BLaER1 treated with 17β-estradiol and CSF1 and Interleukin-3, amounts not matched to agents 10 nM and 100 nM (cell line): ENCODE data around the gene SPO11.

Source experiments
- H3K27ac ChIP-seq, 11 experiments: shearing (Covaris generic); formaldehyde crosslinking; 2 replicates each; pipeline ENCODE4 v1.8.1; 2022
- H3K27me3 ChIP-seq, 11 experiments: shearing (Covaris generic); formaldehyde crosslinking; 2 replicates each; pipeline ENCODE4 v1.8.1; 2022
- H3K36me3 ChIP-seq, 11 experiments: shearing (Covaris generic); formaldehyde crosslinking; 2 replicates each; pipeline ENCODE4 v1.8.1; 2022
- H3K4me1 ChIP-seq, 10 experiments: shearing (Covaris generic); formaldehyde crosslinking; 2 replicates each; pipeline ENCODE4 v1.8.1; 2022
- H3K4me2 ChIP-seq, 11 experiments: shearing (Covaris generic); formaldehyde crosslinking; 2 replicates each; pipeline ENCODE4 v1.8.1; 2022
- H3K4me3 ChIP-seq, 10 experiments: shearing (Covaris generic); formaldehyde crosslinking; 2 replicates each; pipeline ENCODE4 v1.8.1; 2022
- H3K9ac ChIP-seq, 11 experiments: shearing (Covaris generic); formaldehyde crosslinking; 2 replicates each; pipeline ENCODE4 v1.8.1; 2022
- H3K9me3 ChIP-seq, 11 experiments: shearing (Covaris generic); formaldehyde crosslinking; replicated peaks in 1 of 11; 2 replicates each; pipeline ENCODE4 v1.8.1; 2022
- H4K20me1 ChIP-seq, 11 experiments: shearing (Covaris generic); formaldehyde crosslinking; 2 replicates each; pipeline ENCODE4 v1.8.1; 2022
- Cebpa-rat ChIP-seq, 11 experiments: shearing (Covaris generic); IDR thresholded peaks; 2 replicates each; pipeline ENCODE4 v1.8.1; 2022

SPO11 gene

GRCh38 chr20:57391439-57392301, 62.1 kb downstream of the SPO11 start:
- H4K20me1 ChIP-seq, result peaks cover 45 to 54% (median 52%) of the 10 kb centered on the region in 11 experiments
- H3K27ac ChIP-seq, result peak overlapping the region; percentile 64 to 99 (median 96)
- H3K36me3 ChIP-seq, result peaks cover 36 to 48% (median 47%) of the 10 kb centered on the region in 11 experiments
- peak overlapping the region; percentile 95 to 100 (median 99) for H3K4me2 ChIP-seq
- H3K9ac ChIP-seq, result peak overlapping the region; percentile 86 to 100 (median 98)
- no peaks in the 10 kb centered on the region for H3K27me3 ChIP-seq
- peak overlapping the region; percentile 82 to 100 (median 95) for H3K4me3 ChIP-seq
- TF ChIP-seq Cebpa-rat (IDR thresholded peaks at IDR 0.05), result no peak
- peaks cover 0 to 11% (median 0%) of the 10 kb centered on the region in 11 experiments; a peak in 6 of 22 replicates for H3K9me3 ChIP-seq
- H3K4me1 ChIP-seq, result peaks cover 58 to 74% (median 69%) of the 10 kb centered on the region in 10 experiments

DNA sequence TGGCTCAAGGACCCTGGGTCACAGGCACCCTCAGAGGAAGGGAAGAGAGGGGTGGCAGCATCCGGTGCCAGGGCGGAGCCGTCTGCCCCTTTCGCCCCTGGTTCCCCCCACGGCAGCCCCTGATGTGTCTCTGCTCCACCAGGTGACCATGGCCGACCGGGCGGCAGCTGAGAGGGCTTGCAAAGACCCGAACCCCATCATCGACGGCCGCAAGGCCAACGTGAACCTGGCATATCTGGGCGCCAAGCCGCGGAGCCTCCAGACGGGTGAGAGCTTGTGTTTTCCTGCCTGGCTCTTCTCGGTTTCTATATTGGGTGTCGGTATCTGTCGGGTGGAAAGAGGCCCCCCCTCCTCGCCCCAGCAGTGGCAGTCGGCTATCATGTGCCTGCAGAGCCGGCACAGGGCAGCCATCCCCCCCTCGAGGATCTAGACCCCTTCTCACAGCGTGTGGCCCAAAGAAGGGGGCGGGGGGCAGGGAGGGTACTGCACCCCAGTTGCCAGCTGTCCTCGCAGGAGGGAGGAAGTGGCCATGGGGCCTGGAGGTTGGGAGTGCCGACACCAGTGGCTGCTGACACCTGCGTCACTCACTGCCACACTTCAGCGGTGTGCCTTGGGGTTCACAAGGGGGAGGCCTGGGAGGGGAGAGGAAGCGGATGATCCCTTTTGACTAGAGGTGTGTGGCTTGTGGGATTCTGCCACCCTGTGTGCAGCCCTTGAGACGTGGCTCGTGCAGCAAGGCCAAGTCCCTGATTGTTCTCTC, 63.1 kb downstream of the SPO11 start:
- peaks cover 55 to 64% (median 63%) of the 10 kb centered on the region in 11 experiments for H4K20me1 ChIP-seq
- peaks cover 0 to 11% (median 0%) of the 10 kb centered on the region in 11 experiments; a peak in 6 of 22 replicates for H3K9me3 ChIP-seq
- H3K9ac ChIP-seq, result peak overlapping the region; percentile 86 to 100 (median 98)
- TF ChIP-seq Cebpa-rat (IDR thresholded peaks at IDR 0.05), result no peak
- peaks cover 68 to 80% (median 76%) of the 10 kb centered on the region in 10 experiments for H3K4me1 ChIP-seq
- H3K4me2 ChIP-seq, result peak overlapping the region; percentile 95 to 100 (median 99)
- H3K4me3 ChIP-seq, result peak overlapping the region; percentile 82 to 100 (median 95)
- no peaks in the 10 kb centered on the region for H3K27me3 ChIP-seq
- H3K36me3 ChIP-seq, result peaks cover 46 to 58% (median 57%) of the 10 kb centered on the region in 11 experiments
- peak overlapping the region; percentile 64 to 99 (median 96) for H3K27ac ChIP-seq
